A673 (cell line): ENCODE data around the gene NOP14.

ENCODE experiments used
- EZH2 ChIP-seq: fragments of 200-600 bp; sonication (generic); IDR thresholded peaks from 2 replicates; pipeline ENCODE4 v1.6.1; 2017; ENCODE audit warnings: borderline replicate concordance, low read depth, mild to moderate bottlenecking, mixed read lengths, antibody characterized with exemption, low read length; ENCODE audit not compliant: poor library complexity, severe bottlenecking
- TF ChIP-seq, protein P1 (sequence below): fragments of 300-800, 200-600 bp; sonication (generic); conservative IDR thresholded peaks from 2 replicates; pipeline ENCODE4 v1.5.1; 2017; ENCODE audit warnings: low read depth, mild to moderate bottlenecking, antibody characterized with exemption, low read length, moderate library complexity, mixed read lengths

DNA sequence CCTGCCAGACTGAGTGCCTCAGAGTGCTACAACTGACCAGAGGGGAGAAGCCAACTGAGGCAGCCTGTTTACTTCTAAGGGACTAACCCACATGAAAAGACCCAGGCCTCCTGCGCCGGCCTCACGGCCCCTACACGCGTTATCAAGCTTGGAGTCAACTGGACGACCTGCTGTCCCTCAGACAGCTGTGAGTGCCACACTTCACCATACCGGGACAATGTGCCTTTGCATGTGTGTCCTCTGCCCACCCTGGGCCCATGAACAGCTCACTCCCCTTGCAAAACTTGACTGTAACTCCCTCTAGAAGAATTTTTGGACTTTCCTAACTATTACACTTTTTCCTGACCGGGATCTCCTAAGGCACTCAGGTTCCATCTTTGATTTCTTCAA lies 1.8 kb downstream of the NOP14 start:
- TF ChIP-seq, protein P1, sequence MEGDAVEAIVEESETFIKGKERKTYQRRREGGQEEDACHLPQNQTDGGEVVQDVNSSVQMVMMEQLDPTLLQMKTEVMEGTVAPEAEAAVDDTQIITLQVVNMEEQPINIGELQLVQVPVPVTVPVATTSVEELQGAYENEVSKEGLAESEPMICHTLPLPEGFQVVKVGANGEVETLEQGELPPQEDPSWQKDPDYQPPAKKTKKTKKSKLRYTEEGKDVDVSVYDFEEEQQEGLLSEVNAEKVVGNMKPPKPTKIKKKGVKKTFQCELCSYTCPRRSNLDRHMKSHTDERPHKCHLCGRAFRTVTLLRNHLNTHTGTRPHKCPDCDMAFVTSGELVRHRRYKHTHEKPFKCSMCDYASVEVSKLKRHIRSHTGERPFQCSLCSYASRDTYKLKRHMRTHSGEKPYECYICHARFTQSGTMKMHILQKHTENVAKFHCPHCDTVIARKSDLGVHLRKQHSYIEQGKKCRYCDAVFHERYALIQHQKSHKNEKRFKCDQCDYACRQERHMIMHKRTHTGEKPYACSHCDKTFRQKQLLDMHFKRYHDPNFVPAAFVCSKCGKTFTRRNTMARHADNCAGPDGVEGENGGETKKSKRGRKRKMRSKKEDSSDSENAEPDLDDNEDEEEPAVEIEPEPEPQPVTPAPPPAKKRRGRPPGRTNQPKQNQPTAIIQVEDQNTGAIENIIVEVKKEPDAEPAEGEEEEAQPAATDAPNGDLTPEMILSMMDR, result no peak
- TF ChIP-seq EZH2, result no peak
